Stomach smooth muscle (tissue), 2 donors: ENCODE data around the gene MRPL24.

Experiments
- H3K27ac ChIP-seq: one replicate; pipeline ENCODE4 v1.7.0; 2013; ENCODE audit warnings: mild to moderate bottlenecking, low read length, inconsistent platforms
- H3K27me3 ChIP-seq, 2 donors: one replicate each; pipeline ENCODE4 v1.7.0; 2013; ENCODE audit warnings: low read length in 2 of 2; ENCODE audit not compliant: insufficient read depth in 2 of 2, control insufficient read depth in 1 of 2
- H3K36me3 ChIP-seq, 2 donors: one replicate each; pipeline ENCODE4 v1.7.0; 2013; ENCODE audit warnings: low read length in 2 of 2; ENCODE audit not compliant: control insufficient read depth in 2 of 2, insufficient read depth in 2 of 2
- H3K4me1 ChIP-seq: one replicate; pipeline ENCODE4 v1.7.0; 2013; ENCODE audit warnings: low read length; ENCODE audit not compliant: control insufficient read depth, insufficient read depth
- H3K4me3 ChIP-seq, 2 donors: one replicate each; pipeline ENCODE4 v1.7.0; 2013; ENCODE audit warnings: low read length in 2 of 2
- H3K9ac ChIP-seq, 2 donors: one replicate each; pipeline ENCODE4 v1.7.0; 2013; ENCODE audit warnings: low read length in 2 of 2, mild to moderate bottlenecking in 1 of 2
- H3K9me3 ChIP-seq, 2 donors: one replicate each; pipeline ENCODE4 v1.7.0; 2013; ENCODE audit warnings: low read length in 2 of 2; ENCODE audit not compliant: control insufficient read depth in 2 of 2
- donor health status: healthy.
- donor health status: Pancreatic carcinoma.

Gene MRPL24

DNA sequence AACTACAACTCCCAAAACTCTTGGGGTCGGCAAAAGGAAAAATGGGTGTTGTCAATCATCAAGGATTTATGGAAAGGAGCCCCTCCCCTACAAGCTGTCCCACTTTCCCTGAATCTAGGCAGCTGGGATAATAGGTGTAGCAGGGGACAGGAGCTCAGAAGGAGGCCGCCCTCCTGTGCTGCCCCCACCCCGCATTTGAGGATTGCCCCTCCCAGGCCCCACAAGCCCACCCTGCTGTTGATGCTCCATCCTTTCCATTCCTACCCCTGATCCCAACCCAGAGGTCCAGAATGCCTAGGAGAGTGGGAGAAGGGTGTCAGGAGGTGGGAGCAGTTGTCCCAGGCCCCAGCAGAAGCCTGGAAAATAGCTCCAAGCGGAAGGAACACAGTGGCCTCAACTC is 1.9 kb upstream of the MRPL24 start:
- H3K27me3 ChIP-seq: no peaks in the 10 kb centered on the region
- H3K9ac ChIP-seq: no peak overlapping the region
- peaks cover 35% of the 10 kb centered on the region for H3K4me1 ChIP-seq
- no peaks in the 10 kb centered on the region for H3K9me3 ChIP-seq
- H3K36me3 ChIP-seq: peaks cover 14 to 25% of the 10 kb centered on the region in 2 donors
- no peak overlapping the region for H3K4me3 ChIP-seq
- no peak overlapping the region for H3K27ac ChIP-seq

DNA sequence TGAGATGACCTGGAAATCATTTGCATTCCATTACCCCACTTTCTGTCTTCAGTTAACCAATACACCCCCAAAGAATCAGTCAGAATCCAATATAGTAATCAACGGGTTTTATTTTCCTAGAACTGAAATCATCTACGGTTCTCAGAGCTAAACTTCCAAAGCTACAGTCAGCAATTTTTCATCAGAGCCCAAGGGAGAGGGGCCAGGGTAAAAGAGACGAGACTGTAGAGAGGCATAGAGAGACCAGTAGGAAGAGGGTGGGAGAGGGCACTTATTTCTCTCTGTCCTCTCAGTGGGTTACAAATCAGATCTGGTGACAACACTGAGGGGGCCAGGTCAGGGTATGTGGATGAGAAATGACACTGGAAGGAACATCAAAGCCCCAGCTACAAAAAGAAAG is 1.1 kb upstream of the MRPL24 start:
- Histone ChIP-seq H3K27me3 (no peaks in the 10 kb centered on the region), H3K4me1 (peaks cover 28% of the 10 kb centered on the region), H3K27ac (peak overlapping the region; percentile 94), H3K4me3 (no peak overlapping the region), H3K9ac (no peak overlapping the region), H3K9me3 (no peaks in the 10 kb centered on the region), H3K36me3 (peaks cover 18 to 28% of the 10 kb centered on the region in 2 donors)

DNA sequence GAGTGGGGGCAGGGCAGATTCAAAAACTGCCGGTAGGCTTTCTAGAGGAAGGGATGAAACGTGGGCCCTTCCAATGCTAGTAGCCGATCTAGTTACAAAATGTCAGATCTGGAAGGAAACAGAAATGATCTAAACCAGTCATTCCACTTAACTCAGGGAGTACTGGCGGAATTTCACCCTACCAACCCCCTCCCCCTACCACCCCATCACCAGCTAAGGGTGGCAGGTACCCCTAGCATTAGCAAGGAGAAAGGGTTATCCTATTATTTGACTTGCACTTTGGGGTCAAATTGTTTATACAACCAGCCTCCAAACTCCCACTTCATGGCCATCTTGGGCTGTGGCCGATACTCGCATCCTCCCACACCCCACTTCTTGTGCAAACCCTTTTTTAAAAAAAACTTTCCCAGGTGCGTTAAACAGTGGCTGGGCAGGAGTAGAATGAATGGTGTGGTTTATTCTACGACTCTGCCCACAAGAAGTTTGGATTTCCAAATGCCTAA is 644 bp upstream of the MRPL24 start:
- H3K9me3 ChIP-seq: no peaks in the 10 kb centered on the region
- peak overlapping the region; percentile 36 to 64 for H3K9ac ChIP-seq
- peak overlapping the region; percentile 94 for H3K27ac ChIP-seq
- peaks cover 21 to 33% of the 10 kb centered on the region in 2 donors for H3K36me3 ChIP-seq
- no peaks in the 10 kb centered on the region for H3K27me3 ChIP-seq
- H3K4me1 ChIP-seq: peaks cover 28% of the 10 kb centered on the region
- peak overlapping the region; percentile 61 to 94 for H3K4me3 ChIP-seq

DNA sequence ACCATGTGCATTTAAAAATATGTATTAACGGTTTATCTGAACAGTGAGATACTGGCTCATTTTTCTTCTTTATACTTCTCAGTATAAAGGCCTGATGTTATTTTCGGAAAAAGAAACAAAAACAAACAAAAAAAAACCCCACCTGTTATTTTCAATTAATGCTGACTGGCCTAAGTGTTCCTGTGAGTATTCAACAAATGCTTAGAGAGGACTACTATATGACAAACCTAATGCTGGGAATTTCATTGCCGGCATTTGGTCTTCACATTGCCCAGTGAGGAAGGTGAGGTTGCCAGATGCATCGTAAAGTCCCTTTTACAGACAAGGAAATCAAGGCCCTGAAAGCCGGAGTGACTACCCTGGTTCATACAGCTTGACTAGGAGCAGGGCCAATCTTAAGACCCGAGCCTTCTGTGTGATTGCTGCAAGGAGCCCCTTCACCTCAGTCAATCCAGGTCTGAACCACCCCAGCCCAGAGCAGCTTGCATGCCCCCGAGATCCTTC is 599 bp downstream of the MRPL24 start:
- peaks cover 17% of the 10 kb centered on the region for H3K4me1 ChIP-seq
- peak overlapping the region; percentile 94 to 97 for H3K4me3 ChIP-seq
- H3K9ac ChIP-seq: peak overlapping the region; percentile 85 to 95
- H3K9me3 ChIP-seq: no peaks in the 10 kb centered on the region
- H3K27me3 ChIP-seq: no peaks in the 10 kb centered on the region
- H3K36me3 ChIP-seq: peaks cover 28 to 37% of the 10 kb centered on the region in 2 donors
- peak overlapping the region; percentile 94 for H3K27ac ChIP-seq

DNA sequence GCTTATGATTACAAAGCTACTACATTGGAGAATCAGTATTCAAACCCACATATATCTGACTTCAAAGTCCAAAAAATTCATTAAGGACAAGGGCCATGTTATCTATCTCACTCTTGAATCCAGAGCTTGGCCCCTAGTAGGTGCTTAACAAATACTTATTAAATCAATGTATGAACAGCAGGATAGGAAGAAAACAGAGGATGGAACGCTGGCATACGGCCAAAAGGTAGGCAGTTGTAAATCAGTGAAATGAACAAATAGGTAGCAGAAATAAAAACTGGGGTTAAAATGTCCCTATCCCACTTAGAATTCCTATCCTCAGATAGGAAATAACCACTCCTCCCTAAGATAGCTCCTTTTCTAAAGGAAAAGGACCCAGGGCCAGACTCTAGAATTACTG is 2.0 kb downstream of the MRPL24 start:
- H3K9ac ChIP-seq: no peak overlapping the region
- no peaks in the 10 kb centered on the region for H3K9me3 ChIP-seq
- H3K4me3 ChIP-seq: no peak overlapping the region
- H3K36me3 ChIP-seq: peaks cover 28 to 34% of the 10 kb centered on the region in 2 donors
- H3K4me1 ChIP-seq: peaks cover 10% of the 10 kb centered on the region
- no peak overlapping the region for H3K27ac ChIP-seq
- H3K27me3 ChIP-seq: no peaks in the 10 kb centered on the region

DNA sequence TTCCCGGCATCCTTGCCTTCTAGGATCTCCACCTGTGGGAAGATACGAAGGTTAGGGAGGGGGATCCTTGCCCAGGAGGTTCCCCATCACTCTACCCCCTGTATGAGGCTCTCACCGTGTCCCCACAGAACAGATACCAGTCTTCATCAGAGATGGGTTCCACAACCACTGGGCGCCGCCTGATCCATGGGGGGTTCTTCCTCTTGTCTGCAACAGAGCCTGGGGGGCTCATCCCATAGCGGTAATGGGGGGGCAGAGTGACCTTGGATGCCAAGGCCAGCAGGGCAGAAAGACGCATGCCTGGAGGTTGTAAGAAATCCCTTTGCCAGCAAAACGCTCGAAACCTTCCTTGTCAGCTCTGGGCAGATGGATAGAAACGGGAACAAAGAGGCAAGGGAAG is 2.5 kb downstream of the MRPL24 start:
- no peak overlapping the region for H3K27ac ChIP-seq
- no peaks in the 10 kb centered on the region for H3K9me3 ChIP-seq
- no peaks in the 10 kb centered on the region for H3K27me3 ChIP-seq
- H3K9ac ChIP-seq: no peak overlapping the region
- no peak overlapping the region for H3K4me3 ChIP-seq
- H3K4me1 ChIP-seq: peaks cover 10% of the 10 kb centered on the region
- H3K36me3 ChIP-seq: peaks cover 33% of the 10 kb centered on the region in 2 donors

DNA sequence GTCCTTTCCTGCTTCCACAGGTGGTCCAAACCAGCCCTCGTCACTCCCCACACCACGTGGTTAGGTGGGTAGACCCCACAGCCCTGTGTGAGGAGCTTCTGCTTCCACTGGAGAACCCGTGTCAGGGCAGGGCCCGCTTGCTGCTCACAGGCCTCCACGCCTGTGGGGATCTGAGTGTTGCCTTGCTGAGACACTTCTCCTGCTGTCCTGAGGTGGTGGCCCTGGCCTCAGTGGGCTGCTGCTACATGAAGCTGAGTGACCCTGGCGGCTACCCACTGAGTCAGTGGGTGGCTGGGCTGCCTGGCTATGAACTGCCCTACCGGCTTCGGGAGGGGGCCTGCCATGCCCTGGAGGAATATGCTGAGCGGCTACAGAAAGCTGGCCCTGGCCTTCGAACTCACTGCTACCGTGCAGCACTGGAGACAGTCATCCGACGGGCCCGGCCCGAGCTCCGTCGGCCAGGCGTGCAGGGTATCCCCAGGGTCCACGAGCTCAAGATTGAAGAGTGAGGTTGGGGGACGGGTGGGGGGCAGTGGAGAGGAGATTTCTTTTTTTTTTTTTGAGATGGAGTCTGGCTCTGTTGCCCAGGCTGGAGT is 6.8 kb downstream of the MRPL24 start:
- Histone ChIP-seq H3K4me3 (no peak overlapping the region), H3K9me3 (no peaks in the 10 kb centered on the region), H3K4me1 (peaks cover 1% of the 10 kb centered on the region), H3K36me3 (peaks cover 24 to 33% of the 10 kb centered on the region in 2 donors), H3K27me3 (no peaks in the 10 kb centered on the region), H3K9ac (no peak overlapping the region), H3K27ac (no peak overlapping the region)

DNA sequence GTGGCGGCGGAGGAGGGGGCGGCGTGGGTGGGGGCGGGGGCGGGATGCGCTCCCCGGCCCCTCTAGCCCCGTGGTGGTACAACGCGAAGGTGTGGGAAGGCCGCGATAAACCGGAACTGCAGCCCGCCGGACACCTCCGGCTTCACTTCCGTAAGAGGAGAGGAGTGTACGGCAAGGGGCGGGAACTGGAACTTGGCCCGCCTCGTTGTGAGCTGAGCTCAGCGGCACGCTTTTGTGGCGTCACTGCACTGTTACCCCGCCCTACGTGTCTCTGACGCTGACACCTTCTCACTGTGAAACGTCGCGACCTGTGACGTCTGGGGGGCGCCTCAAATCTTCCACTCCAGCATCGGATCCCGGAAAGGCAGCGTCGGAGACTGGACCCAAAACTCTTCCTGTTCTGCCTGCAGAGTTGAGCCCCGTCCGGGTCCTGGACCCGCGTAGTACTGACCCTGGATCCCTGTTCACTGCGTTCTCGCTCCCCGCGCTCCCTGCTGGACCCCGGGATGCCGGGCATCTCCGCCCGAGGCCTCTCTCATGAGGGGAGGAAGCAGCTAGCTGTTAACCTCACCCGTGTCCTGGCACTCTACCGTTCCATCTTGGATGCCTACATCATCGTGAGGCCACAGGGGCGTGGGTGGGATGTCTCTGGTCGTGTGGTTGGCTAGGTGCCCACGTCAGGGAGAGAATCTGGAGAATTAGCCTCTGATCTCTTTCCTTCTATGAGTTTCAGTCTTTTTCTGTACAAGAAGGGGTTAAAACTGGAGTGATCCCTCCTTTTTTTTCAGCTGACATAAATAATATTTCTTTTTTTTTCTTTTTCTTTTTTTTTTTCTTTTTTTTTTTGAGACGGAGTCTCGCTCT is 12.1 kb downstream of the MRPL24 start, which contains the start of gene ISG20L2:
Gene ISG20L2, minus strand, starts transcription at position 168 of the 864 bp plus-strand sequence. CDS start 1,114 bp downstream, outside the sequence.
- H3K36me3 ChIP-seq: peaks cover 17 to 25% of the 10 kb centered on the region in 2 donors
- no peaks in the 10 kb centered on the region for H3K9me3 ChIP-seq
- peak within 1 kb of the TSS; percentile 99 for H3K27ac ChIP-seq
- H3K9ac ChIP-seq: peak within 1 kb of the TSS; percentile 96 to 99
- H3K27me3 ChIP-seq: no peaks in the 10 kb centered on the region
- H3K4me1 ChIP-seq: peaks cover 39% of the 10 kb centered on the region
- peak within 1 kb of the TSS; percentile 88 to 99 for H3K4me3 ChIP-seq

DNA sequence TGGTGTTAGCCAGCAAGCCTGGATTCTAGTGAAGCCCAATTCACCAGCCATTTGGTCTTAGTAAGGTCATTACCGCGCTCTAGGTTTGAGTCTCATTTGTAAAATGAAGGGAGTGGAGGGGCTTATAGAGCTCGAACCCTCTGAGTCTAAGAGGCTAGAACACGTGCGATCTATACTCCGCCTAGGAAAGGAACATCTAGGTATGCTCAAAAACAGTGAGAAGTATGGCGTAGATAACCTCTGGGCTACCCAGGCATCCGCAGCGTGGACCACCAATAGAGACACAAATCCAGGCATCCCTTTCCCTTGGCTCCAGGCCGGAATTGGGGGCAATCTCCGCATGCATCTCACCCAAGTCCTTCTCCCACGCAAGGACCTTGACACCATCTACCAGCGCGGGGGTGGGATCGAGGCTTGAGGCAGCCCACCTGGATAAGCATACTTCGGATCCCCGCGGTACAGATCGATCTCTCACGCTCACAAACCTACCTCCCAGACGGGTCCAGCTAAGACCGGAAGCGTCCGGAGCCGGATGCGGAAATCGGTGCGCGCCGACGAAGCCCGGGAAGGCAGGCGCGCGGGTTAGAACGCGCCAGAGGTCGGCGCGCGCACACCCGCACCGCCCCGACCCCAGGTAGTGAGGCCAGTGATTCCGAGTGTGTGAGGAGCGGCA is 12.8 kb downstream of the MRPL24 start, which contains the start of gene METTL25B:
Gene METTL25B, plus strand, starts transcription at position 544 of the 673 bp plus-strand sequence. CDS start 636 bp downstream, outside the sequence.
- peak within 1 kb of the TSS; percentile 88 to 99 for H3K4me3 ChIP-seq
- H3K36me3 ChIP-seq: peaks cover 21 to 25% of the 10 kb centered on the region in 2 donors
- H3K4me1 ChIP-seq: peaks cover 39% of the 10 kb centered on the region

DNA sequence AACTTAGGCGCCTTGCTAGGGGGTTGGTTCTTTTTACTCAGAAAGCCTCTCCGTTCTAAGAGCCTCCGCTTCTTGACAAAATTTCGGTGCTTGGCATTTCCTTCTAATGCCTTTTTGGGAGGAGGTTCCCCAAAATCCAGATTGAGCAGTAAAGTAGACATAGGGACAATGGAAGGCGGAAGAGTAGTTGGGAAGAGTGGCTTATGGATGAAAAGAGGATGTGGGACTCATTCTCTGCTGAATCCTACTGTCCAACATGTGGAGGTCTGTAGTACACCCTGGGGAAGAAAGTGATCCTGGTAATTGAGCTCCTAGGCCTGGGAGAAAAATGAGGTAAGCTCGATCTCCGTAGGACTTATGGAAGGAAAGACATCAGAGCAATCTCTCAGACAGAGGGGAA is 13.4 kb downstream of the MRPL24 start:
- Histone ChIP-seq H3K36me3 (peaks cover 23 to 24% of the 10 kb centered on the region in 2 donors), H3K4me1 (peaks cover 39% of the 10 kb centered on the region), H3K27ac (peak overlapping the region; percentile 86), H3K9ac (peak overlapping the region; percentile 71 to 94), H3K4me3 (peak overlapping the region; percentile 76 to 99), H3K9me3 (no peaks in the 10 kb centered on the region), H3K27me3 (no peaks in the 10 kb centered on the region)

More for the DNA sequence above, 12.8 kb downstream of the MRPL24 start, which contains the start of gene METTL25B:
- Histone ChIP-seq H3K27me3 (no peaks in the 10 kb centered on the region), H3K27ac (peak within 1 kb of the TSS; percentile 99), H3K9me3 (no peaks in the 10 kb centered on the region), H3K9ac (peak within 1 kb of the TSS; percentile 96 to 99)
